Stimulated activated CD8-positive, alpha-beta memory T cell treated with anti-CD3 and anti-CD28 coated beads, Interleukin-15, amount 100 ng/mL, for 1 hour (primary cell): Measurements from ENCODE around the gene IGFL2.
"Not testable (repeated sequence)": the region's sequence is repeated elsewhere in the genome, so short reads cannot be mapped to it uniquely, and the experiment has no call there.

Source experiments
- DNase-seq: peaks from one replicate; pipeline ENCODE4 v3.0.0-alpha.2; 2020; ENCODE audit warnings: low read depth

The IGFL2 gene

GRCh38 chr19:46142294-46142693 lies 5.7 kb upstream of the IGFL2 start:
- DNase-seq = no peak

GRCh38 chr19:46144756-46145155 lies 3.3 kb upstream of the IGFL2 start:
- no peak for DNase-seq

DNA sequence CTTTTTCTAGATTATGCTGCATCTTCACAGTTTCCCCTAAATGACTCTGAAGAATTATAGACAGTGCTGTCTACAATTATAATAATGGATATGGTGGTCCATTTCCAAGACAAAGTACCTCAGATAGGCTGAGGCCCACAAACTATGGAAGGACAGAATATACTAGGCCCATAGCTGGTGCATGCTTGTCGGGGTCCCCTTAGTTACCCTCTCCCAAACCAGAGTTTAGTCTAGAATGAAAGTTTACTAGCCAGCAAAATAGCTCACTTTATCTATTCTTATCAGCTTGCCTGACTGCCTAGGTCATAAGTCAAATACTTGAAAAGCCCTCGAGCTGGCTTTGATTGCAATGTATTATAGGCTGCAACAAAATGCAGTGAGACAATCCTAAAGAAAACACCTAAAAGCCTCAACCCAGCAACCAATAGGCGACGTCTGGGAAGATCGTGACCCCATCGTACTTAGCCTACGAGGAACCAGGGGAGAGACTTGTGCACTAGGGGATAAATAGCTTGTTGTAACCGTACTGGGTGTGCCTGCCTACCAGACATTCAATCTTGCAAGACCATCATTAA lies 785 bp upstream of the IGFL2 start:
- no peak for DNase-seq

DNA sequence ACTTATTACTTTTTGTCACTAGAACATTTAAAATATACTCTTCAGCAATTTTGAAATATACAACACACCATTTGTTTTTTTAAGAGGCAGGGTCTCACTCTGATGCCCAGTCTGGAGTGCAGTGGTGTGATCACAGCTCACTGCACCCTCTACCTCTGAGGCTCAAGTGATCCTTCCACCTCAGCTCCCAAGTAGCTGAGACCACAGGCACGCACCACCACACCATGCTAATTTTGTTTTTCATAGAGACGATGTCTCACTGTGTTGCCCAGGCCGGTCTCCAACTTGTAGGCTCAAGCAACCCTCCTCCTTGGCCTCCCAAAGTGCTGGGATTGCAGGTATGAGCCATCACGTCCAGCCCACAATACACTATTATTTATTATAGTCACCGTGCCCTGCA lies 2.6 kb downstream of the IGFL2 start:
- DNase-seq = no peak

DNA sequence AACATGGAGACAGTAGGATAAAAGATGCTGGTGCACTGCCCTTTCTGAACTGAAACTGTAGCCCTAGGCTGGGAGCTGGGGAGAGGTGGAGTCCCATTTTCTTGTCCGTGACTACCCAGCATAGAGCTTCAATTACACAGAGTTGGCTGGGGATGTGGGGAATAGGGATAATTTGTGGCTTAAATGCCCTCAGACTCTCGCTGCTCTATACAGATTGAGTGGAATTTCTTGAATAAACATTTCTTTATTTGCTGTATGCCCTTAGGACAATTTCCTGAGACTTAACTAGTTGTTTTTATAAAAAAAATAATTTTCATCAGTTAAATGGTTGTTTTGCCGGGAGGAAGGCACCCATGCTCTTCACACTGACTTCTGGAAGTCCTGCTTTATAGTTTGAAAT lies 7.2 kb downstream of the IGFL2 start:
- DNase-seq = no peak

- DNase-seq = no peak
These were observed 11.6 kb downstream of the IGFL2 start for GRCh38 chr19:46159418-46160232.

- DNase-seq = no peak
These were observed 12.3 kb downstream of the IGFL2 start for GRCh38 chr19:46160233-46160775.

- not testable (repeated sequence) for DNase-seq
These were observed 13.7 kb downstream of the IGFL2 start for GRCh38 chr19:46161642-46162257.

GRCh38 chr19:46162731-46163130 lies 14.7 kb downstream of the IGFL2 start:
- DNase-seq = no peak

- no peak for DNase-seq
These were observed 25.9 kb downstream of the IGFL2 start for GRCh38 chr19:46173886-46174480.

GRCh38 chr19:46176116-46176860 lies 28.2 kb downstream of the IGFL2 start:
- no peak for DNase-seq

GRCh38 chr19:46179076-46179759 lies 31.2 kb downstream of the IGFL2 start:
- no peak for DNase-seq

GRCh38 chr19:46180701-46181387 lies 32.8 kb downstream of the IGFL2 start:
- no peak for DNase-seq

DNA sequence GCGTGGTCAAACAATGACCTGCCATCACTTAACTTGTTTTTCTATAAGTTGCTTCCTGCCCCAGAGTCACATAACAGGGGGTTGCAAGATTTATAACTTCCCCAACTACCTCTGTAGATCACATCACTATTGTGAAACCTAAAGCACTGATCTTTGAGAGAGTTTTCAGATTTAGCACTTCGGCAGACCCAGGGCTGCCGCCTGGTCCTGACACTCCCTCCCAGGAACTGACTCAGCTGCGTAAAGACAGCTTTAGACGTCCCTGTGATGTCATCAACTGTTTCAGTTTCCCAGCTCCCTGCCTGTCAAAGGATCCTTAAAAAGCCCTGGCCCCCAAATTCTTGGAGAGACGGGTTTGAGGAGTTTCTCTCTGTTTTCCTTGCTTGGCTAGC lies 33.3 kb downstream of the IGFL2 start:
- DNase-seq = no peak

GRCh38 chr19:46182476-46182875 lies 34.4 kb downstream of the IGFL2 start:
- DNase-seq = no peak

GRCh38 chr19:46184775-46185710 lies 37.0 kb downstream of the IGFL2 start:
- DNase-seq = not testable (repeated sequence)

GRCh38 chr19:46186101-46186716 lies 38.2 kb downstream of the IGFL2 start:
- DNase-seq = no peak

DNA sequence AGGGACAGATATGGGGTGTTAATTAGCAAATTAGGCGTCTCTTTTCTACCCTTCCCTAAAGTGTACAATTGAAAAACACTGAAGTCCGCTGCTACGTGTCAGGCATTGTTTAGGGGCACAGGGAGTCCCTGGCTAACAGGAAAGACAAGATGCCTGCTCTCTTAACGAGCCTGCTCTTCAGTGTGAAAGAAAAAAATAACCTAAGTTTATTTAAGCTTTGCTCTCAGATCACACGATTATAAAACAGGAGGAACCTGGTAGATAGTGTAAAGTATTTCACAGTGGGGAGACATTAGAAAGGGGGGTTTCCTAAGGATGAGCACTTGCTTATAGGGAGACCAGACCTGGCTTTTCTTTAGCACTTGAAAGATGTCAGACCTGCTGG lies 38.7 kb downstream of the IGFL2 start:
- DNase-seq = no peak
